Measurements from ENCODE around the gene PARPBP. TPM values are rescaled to one million over a fixed set of nuclear protein-coding genes. Genes with fewer than 3 reads are reported as not detected.
"Not testable (repeated sequence)": the region's sequence is repeated elsewhere in the genome, so short reads cannot be mapped to it uniquely, and the experiment has no call there.

PARPBP gene
- total RNA-seq, 1 donor = 2.4 TPM

DNA sequence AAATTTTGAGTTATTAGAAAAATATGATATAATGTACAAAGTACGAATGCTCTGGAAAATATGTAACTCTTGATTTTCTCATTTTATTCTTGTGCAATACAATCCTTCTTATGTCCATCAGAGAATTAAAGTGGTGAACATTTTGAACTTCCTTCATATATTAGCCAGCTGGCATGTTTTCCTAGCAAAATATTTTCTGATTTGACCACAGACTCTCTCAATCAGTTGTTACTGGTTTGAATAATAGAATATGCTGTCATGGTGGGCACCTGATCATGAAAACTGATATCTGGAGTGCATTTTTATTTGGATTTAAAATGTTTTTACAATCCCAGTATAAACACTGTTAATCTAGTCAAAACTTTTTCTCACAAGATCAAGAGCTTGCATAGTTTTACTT, 24.2 kb downstream of the PARPBP start:
- DNase-seq (ENCODE audit: low read depth in 2 of 3, low spot score in 2 of 3) = no peak

- DNase-seq (ENCODE audit: low read depth in 2 of 3, low spot score in 2 of 3) = not testable (repeated sequence)
Measured at GRCh38 chr12:102147062-102147587, 27.1 kb downstream of the PARPBP start.

GRCh38 chr12:102155206-102155605, 35.2 kb downstream of the PARPBP start:
- DNase-seq (ENCODE audit: low read depth in 2 of 3, low spot score in 2 of 3) = not testable (repeated sequence)

DNA sequence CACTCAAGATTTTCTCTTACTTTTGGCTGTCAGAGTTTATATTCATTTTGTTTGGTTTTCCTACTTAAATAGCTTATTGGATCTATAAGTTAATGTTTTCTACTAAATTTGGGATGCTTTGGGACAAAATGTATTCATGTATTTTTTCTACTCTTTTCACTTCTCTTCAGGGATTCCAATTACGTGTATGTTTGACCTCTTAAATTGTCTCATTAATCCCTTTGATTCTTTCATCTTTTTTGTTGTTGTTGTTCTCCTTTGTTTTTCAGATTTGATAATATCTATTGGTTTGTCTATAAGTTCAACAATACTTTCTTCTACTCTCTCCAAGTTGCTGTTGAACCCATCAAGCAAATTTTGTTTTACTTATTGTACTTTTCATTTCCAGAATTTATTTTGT, 43.4 kb downstream of the PARPBP start:
- DNase-seq (ENCODE audit: low read depth in 2 of 3, low spot score in 2 of 3) = no peak

GRCh38 chr12:102167821-102168604, 48.0 kb downstream of the PARPBP start:
- DNase-seq (ENCODE audit: low read depth in 2 of 3, low spot score in 2 of 3) = no peak

DNA sequence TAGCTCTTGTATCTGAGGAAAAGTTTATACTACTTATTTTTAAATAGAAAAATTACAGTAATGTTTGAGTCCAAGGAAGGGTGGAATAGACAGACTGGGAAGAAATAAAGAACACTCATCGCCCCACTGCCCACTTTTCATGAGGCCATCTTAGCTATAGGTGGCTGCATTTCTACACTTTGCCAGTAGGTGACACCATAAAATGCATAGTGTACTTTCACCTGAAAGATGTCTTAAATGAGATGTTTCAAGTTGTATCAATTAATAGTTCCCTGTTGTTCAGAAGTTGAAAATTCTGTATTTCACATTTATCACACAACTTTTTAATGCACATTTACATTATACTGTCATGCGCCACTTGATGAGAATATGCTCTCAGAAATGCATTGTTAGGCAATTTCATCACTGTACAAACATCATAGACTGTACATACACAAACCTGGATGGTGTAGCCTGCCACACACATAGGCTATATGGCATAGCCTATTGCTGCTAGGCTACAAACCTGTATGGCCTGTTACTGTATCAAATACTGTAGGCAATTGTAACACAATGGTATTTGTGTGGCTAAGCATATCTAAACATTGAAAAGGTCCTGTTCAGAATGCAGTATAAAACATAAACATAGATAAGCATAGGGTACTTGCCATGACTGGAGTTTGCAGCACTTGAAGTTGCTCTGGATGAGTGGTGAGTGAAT, 50.1 kb downstream of the PARPBP start:
- peak in 2 of 3 donors; percentile 27 to 63 for DNase-seq (ENCODE audit: low read depth in 2 of 3, low spot score in 2 of 3)

DNA sequence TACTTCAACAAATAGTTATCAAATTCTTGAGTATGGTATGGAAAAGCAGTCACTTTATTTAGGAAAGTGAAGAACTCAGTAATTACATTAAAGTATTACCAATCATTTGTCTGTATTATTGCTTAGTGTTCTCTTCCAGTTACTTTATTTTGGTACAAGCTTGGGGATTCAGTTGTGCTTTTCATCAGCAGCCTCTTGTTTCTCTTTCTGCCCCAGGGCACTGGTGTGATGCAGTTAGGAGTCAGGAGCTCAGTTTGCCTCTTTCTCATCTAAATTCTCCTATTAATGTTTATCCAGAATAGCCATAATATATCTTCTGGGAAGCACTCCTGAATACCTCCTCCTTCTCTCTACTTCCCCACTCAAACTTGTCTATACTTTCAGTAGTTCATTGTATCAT, 52.0 kb downstream of the PARPBP start:
- DNase-seq (ENCODE audit: low read depth in 2 of 3, low spot score in 2 of 3) = no peak

- DNase-seq (ENCODE audit: low read depth in 2 of 3, low spot score in 2 of 3) = no peak
Measured at GRCh38 chr12:102172436-102172835, 52.5 kb downstream of the PARPBP start.

DNA sequence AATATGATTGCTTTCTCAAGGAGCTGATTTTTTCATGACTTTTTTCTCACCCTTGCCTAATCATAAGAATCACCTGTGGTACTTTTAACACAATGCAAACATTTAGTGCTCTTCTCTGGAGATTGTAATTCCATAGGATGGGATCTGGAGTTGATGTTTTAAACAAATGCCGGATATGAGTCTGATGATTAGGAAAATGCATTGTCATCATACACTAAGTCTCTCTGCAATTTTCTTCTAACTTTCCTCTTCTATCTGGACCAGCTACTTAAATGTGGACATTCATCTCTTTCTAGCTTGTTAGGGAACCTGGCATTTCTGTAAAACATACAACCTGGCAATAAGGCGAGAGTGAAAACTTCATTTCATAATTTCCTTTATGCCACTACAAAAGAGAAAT, 54.1 kb downstream of the PARPBP start:
- DNase-seq (ENCODE audit: low read depth in 2 of 3, low spot score in 2 of 3) = no peak

DNA sequence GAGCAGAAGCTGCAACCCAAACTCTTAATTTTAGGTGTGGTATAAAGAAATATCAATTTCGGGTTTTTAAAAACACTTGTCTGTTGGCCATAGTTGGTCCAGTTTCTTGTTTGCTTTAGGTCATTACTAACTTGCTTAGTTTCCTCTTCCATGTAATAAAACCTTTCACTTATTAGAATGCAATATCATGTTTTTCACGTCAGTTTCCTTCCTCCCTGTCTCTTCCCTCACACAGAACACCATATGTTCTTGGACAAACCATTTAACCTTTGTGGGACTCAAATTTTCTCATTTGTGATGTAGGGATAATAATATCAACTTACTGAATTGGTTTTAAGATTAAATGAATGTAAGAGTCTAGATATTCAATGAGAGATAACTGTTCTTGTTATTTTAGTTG, 54.8 kb downstream of the PARPBP start:
- DNase-seq (ENCODE audit: low read depth in 2 of 3, low spot score in 2 of 3) = no peak

DNA sequence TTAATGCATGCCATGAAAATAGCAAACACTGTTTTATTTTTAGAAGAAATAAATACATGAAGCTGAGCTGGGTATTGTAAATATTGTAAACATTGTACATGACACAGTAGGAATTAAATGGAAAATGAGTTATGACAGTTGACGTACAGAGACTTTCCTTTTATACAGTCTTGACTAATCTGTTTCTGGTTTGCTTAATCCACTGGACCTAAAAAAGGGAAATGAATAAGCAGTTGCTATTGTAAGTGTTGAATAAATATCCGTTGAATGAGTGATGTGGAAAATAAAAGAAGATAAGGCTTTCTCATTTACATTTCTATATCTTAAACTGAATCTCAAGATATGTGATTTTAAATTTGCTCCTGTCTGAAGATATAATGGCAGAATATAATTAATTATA, 62.7 kb downstream of the PARPBP start:
- DNase-seq (ENCODE audit: low read depth in 2 of 3, low spot score in 2 of 3) = peak in 2 of 3 donors; percentile 28 to 74

- peak in 1 of 3 donors; percentile 27 for DNase-seq (ENCODE audit: low read depth in 2 of 3, low spot score in 2 of 3)
Measured at GRCh38 chr12:102195826-102196225, 75.8 kb downstream of the PARPBP start.

DNA sequence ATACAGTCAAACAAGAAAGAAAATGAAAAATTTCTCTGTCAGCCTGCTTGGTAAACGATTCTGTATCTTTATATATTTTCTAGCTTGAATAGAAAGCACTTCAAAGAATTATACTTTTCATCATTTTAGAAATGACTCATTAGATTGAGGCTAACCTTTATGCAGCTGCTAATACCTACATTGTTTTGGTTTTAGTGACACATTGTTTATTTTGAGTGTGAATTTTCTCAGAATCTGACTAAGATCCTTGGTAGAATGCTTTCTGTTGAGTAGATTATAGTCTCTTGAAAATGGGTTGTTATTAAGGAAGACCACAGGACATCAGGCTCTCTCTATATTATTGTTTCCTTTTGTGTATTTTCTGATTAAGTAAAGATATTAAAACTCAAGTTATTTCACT, 77.8 kb downstream of the PARPBP start, which contains the start of gene PMCH:
PMCH (minus strand) TSS at position 45 of the 400 bp plus-strand sequence. CDS start 63 bp downstream, outside the sequence.
- no peak for DNase-seq (ENCODE audit: low read depth in 2 of 3, low spot score in 2 of 3)

- DNase-seq (ENCODE audit: low read depth in 2 of 3, low spot score in 2 of 3) = no peak
Measured at GRCh38 chr12:102201436-102202061, 81.6 kb downstream of the PARPBP start.

DNA sequence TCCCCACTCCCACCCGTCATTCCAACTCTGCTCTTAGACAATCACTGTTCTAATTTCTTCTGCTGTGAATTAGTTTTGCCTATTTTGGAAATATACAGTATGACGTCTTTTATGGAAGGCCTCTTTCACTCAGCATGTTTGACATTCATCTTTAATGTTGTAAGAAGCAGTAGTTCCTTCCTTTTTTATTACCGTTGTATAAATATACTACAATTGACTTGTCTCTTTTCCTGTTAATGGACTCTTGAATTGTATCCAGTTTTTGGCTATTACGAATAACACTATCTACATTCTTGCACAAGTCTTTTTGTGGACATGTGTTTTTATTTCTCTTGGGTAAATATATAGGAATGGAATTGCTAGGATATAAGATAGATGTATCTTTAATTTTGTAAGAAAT, 82.6 kb downstream of the PARPBP start:
- DNase-seq (ENCODE audit: low read depth in 2 of 3, low spot score in 2 of 3) = no peak

DNA sequence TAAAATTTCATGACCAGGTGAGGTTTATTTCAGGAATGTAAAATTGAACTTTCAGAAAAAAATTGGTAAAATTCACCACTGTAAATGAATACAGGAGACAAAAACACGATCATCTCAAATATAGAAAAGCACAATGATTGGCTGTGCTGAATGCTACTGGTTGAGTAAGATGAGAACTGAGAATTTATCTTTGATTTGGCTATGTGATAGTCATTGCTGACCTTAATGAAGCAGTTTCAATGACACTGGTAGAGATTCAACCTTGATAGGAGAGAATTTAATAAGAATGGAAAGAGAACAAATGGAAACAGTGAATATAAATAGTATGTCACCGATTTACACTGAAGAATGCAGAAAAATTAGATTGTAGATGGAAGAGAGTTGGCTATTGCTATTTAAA, 84.0 kb downstream of the PARPBP start:
- no peak for DNase-seq (ENCODE audit: low read depth in 2 of 3, low spot score in 2 of 3)

GRCh38 chr12:102215992-102216691, 96.2 kb downstream of the PARPBP start:
- no peak for DNase-seq (ENCODE audit: low read depth in 2 of 3, low spot score in 2 of 3)

- no peak for DNase-seq (ENCODE audit: low read depth in 2 of 3, low spot score in 2 of 3)
Measured at GRCh38 chr12:102220736-102221135, 100.8 kb downstream of the PARPBP start.

DNA sequence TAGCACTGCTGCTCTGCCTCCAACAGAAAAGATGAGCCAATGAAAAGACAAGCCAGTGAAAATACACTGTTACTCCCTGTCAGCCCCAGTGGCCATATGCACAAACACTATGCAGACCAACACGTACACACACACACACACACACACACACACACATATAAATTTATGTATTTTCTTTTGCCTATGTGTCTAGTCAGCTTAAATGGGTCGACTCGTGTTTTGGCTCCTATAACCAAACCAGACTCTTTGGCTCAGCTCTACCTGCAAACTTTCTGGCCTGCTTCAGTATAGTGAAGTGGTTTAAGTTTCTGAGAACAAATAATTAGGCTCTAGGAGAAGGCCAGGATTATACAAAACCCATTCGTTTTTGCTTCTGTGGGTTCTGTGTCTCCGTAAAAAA, 108.0 kb downstream of the PARPBP start:
- DNase-seq (ENCODE audit: low read depth in 2 of 3, low spot score in 2 of 3) = no peak

GRCh38 chr12:102232036-102232435, 112.1 kb downstream of the PARPBP start:
- DNase-seq (ENCODE audit: low read depth in 2 of 3, low spot score in 2 of 3) = no peak

DNA sequence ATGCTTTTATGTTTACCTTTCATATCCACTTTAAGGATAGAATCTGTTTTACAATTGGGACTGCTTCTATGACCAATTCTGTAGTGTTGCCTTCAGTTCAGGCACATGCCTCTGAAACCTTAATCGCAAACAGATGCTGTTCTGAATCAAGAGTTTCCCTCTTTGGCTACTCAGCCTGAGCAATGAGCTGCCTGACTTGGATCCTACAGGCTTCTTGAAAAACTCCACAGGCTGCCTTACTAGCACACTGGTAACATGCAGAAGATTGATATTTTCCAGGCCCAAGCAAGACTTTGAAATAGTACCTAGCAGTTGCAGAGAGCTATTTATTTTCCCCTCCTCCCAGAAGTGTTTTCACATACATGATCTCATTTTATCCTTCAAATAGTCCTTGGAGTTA, 112.5 kb downstream of the PARPBP start:
- no peak for DNase-seq (ENCODE audit: low read depth in 2 of 3, low spot score in 2 of 3)
